ENCODE measurements around the gene PSD2. TPM values are rescaled to one million over a fixed set of nuclear protein-coding genes. Genes with fewer than 3 reads are reported as not detected.

The PSD2 gene
- total and polyA plus RNA-seq, 10 of the 15 experiments (the other 5 are each of a cell fraction or from before 2014, with no cell fraction given) = 0.02 to 0.14 (median 0.03) TPM; not detected in 5

DNA sequence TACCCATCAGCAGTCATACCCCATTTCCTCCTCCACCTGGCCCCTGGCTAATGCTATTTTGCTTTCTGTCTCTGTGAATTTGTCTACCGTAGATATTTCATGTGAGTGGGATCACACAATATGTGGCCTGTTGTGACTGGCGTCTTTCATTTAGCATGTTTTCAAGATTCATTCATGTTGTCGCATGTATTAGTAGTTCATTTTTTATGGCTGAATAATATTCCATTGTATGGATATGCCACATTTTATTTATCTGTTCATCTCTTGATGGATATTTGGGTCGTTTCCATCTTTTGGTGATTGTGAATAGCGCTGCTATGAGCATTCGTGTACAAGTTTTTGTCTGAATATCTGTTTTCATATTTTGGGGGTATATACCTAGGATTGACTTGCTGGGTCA, 33.9 kb downstream of the PSD2 start:
- SMC1A ChIA-PET (ENCODE audit: uncharacterized antibody, unreplicated experiment) = no interaction called here
- CTCF ChIA-PET = no interaction called here
- no peak overlapping the region for H3K9ac ChIP-seq (ENCODE audit: control insufficient read depth, insufficient read depth, low read length)
- no peaks in the 10 kb centered on the region for H3K36me3 ChIP-seq (ENCODE audit: control insufficient read depth in 2 of 2, insufficient read depth in 2 of 2, low read length in 1 of 2)
- no peak overlapping the region for H3K27ac ChIP-seq (ENCODE audit: control insufficient read depth, insufficient read depth)
- no peak overlapping the region for H2AFZ ChIP-seq (ENCODE audit: control insufficient read depth, low read depth, low read length)
- intact Hi-C loops (cut with micrococcal nuclease; ENCODE audit: unreplicated experiment) (no loop called here), in situ Hi-C loops (cut with MboI) (no loop called here)
- no peaks in the 10 kb centered on the region for H3K79me2 ChIP-seq (ENCODE audit: control insufficient read depth, insufficient read depth, low read length)
- no peak overlapping the region for H3K4me3 ChIP-seq
- POLR2A ChIA-PET = no interaction called here
- DNase-seq (ENCODE audit: low read depth, low spot score) = no peak
- peaks cover 0 to 10% of the 10 kb centered on the region in 2 experiments; a peak in 2 of 4 replicates for H3K27me3 ChIP-seq (replicated peaks in 1 of 2; ENCODE audit: control insufficient read depth in 2 of 2, insufficient read depth in 2 of 2, low read length in 1 of 2)
- RAD21 ChIA-PET (ENCODE audit: unreplicated experiment) = no interaction called here
- H3K9me3 ChIP-seq (replicated peaks; ENCODE audit: control insufficient read depth, insufficient read depth, low read length) = no peaks in the 10 kb centered on the region
- no peaks in the 10 kb centered on the region for H3K4me1 ChIP-seq (ENCODE audit: control insufficient read depth, insufficient read depth, low read length)
- no peak for ATAC-seq
- H4K20me1 ChIP-seq (ENCODE audit: control insufficient read depth, insufficient read depth) = no peaks in the 10 kb centered on the region; the same call in 1 of the 2 replicates
- TF ChIP-seq MTA2 (IDR thresholded peaks at IDR 0.05; ENCODE audit: low read depth) = no peak
- H3K4me2 ChIP-seq (ENCODE audit: control insufficient read depth, insufficient read depth) = no peak overlapping the region
- BruUV-seq (replicated peaks) = no TSS peak
- WGBS (ENCODE audit: insufficient coverage, insufficient replicate concordance, low lambda C conversion rate, missing lambda C conversion rate) = 69% methylated on average over 6 of the region's 6 CpGs
- FAIRE-seq = no peak

DNA sequence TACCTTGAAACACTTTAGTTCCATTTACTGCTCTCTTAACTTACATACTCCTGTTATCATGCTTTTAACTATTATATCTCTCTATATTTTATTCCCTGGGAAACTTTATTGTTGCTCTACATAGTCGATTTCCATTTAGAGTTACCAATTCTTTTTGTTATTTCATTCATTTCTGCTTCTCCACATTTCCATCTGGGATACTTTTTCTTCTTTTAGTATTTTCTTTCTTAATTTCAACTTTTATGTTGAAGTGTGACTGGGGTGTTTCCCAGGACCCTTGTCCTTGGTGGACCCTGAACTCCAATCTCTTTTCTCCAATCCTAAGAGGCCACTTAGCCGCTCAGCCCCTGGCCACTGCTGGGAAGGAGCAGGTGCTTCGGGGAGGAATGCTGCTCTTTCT, 36.0 kb downstream of the PSD2 start:
- Histone ChIP-seq H3K27ac (ENCODE audit: control insufficient read depth, insufficient read depth) (no peak overlapping the region), H3K4me3 (no peak overlapping the region), H2AFZ (ENCODE audit: control insufficient read depth, low read depth, low read length) (no peak overlapping the region), H3K4me2 (ENCODE audit: control insufficient read depth, insufficient read depth) (no peak overlapping the region), H3K27me3 (replicated peaks in 1 of 2; ENCODE audit: control insufficient read depth in 2 of 2, insufficient read depth in 2 of 2, low read length in 1 of 2) (no peaks in the 10 kb centered on the region; a peak in 1 of 4 replicates), H3K9ac (ENCODE audit: control insufficient read depth, insufficient read depth, low read length) (no peak overlapping the region), H3K4me1 (ENCODE audit: control insufficient read depth, insufficient read depth, low read length) (no peaks in the 10 kb centered on the region), H3K36me3 (ENCODE audit: control insufficient read depth in 2 of 2, insufficient read depth in 2 of 2, low read length in 1 of 2) (no peaks in the 10 kb centered on the region), H3K79me2 (ENCODE audit: control insufficient read depth, insufficient read depth, low read length) (no peaks in the 10 kb centered on the region), H3K9me3 (replicated peaks; ENCODE audit: control insufficient read depth, insufficient read depth, low read length) (no peaks in the 10 kb centered on the region), H4K20me1 (ENCODE audit: control insufficient read depth, insufficient read depth) (no peaks in the 10 kb centered on the region; the same call in 1 of the 2 replicates)
- no TSS peak for BruUV-seq (replicated peaks)
- DNase-seq (ENCODE audit: low read depth, low spot score) (no peak), FAIRE-seq (no peak), ATAC-seq (no peak)
- ChIA-PET CTCF (no interaction called here), RAD21 (ENCODE audit: unreplicated experiment) (no interaction called here), POLR2A (no interaction called here), SMC1A (ENCODE audit: uncharacterized antibody, unreplicated experiment) (no interaction called here)
- in situ Hi-C loops (cut with MboI) = no loop called here
- TF ChIP-seq TCF3 (IDR thresholded peaks at IDR 0.05; ENCODE audit: borderline replicate concordance, insufficient read depth, low read depth, low read length) (no peak), POLR2AphosphoS2 (IDR thresholded peaks at IDR 0.05; ENCODE audit: low read depth, low read length) (no peak), LARP7 (IDR thresholded peaks at IDR 0.05) (no peak), ZNF622 (IDR thresholded peaks at IDR 0.05) (no peak), SREBF1 (IDR thresholded peaks at IDR 0.05; ENCODE audit: low read length) (no peak), NR2C2 (IDR thresholded peaks at IDR 0.05; ENCODE audit: borderline replicate concordance, control insufficient read depth, insufficient read length, low read depth) (no peak)
- TF ChIP-seq, protein P1, sequence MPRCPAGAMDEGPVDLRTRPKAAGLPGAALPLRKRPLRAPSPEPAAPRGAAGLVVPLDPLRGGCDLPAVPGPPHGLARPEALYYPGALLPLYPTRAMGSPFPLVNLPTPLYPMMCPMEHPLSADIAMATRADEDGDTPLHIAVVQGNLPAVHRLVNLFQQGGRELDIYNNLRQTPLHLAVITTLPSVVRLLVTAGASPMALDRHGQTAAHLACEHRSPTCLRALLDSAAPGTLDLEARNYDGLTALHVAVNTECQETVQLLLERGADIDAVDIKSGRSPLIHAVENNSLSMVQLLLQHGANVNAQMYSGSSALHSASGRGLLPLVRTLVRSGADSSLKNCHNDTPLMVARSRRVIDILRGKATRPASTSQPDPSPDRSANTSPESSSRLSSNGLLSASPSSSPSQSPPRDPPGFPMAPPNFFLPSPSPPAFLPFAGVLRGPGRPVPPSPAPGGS (IDR thresholded peaks at IDR 0.05; ENCODE audit: borderline replicate concordance, insufficient read depth, low read depth, low read length, poor library complexity, severe bottlenecking) = no peak
- TF ChIP-seq, protein P2, sequence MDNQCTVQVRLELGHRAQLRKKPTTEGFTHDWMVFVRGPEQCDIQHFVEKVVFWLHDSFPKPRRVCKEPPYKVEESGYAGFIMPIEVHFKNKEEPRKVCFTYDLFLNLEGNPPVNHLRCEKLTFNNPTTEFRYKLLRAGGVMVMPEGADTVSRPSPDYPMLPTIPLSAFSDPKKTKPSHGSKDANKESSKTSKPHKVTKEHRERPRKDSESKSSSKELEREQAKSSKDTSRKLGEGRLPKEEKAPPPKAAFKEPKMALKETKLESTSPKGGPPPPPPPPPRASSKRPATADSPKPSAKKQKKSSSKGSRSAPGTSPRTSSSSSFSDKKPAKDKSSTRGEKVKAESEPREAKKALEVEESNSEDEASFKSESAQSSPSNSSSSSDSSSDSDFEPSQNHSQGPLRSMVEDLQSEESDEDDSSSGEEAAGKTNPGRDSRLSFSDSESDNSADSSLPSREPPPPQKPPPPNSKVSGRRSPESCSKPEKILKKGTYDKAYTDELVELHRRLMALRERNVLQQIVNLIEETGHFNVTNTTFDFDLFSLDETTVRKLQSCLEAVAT (IDR thresholded peaks at IDR 0.05) = no peak
- 27% methylated on average over 3 of the region's 3 CpGs for WGBS (ENCODE audit: insufficient coverage, insufficient replicate concordance, low lambda C conversion rate, missing lambda C conversion rate)
- intact Hi-C loops (cut with micrococcal nuclease; ENCODE audit: unreplicated experiment) = no loop called here

All from GM12878 (cell line).